Caco-2 (cell line): Measurements from ENCODE around the gene PDE7B. TPM values are rescaled to one million over a fixed set of nuclear protein-coding genes. Genes with fewer than 3 reads are reported as not detected.

Source experiments
- BruUV-seq: library from RNA; stranded (reverse); fragments of 400-500 nt; replicated peaks from 2 replicates; lab custom pipeline; 2021; lab: Mats Ljungman, UMichigan
- CTCF ChIA-PET: fragments of 300-600 bp; sonication (Branson Sonifier 250); formaldehyde crosslinking; loops from one replicate; lab custom pipeline; 2022; ENCODE audit warnings: antibody characterized with exemption; lab: Charles Lee
- POLR2A ChIA-PET: fragments of 300-600 bp; sonication (Branson Sonifier 250); formaldehyde crosslinking; loops from one replicate; lab custom pipeline; 2022; ENCODE audit warnings: antibody characterized with exemption; lab: Charles Lee
- DNase-seq, 2 experiments: peaks; one replicate each; pipeline versions ENCODE4 v3.0.0 to v3.0.0-alpha.2; 2020 to 2022
- H3K27me3 ChIP-seq: replicated peaks from 2 replicates; pipeline ENCODE4 v1.6.0; 2011; ENCODE audit warnings: low read length; ENCODE audit not compliant: control insufficient read depth, insufficient read depth
- H3K36me3 ChIP-seq: 2 replicates; pipeline ENCODE4 v1.5.1; 2011; ENCODE audit warnings: low read length; ENCODE audit not compliant: control insufficient read depth, insufficient read depth
- H3K4me1 ChIP-seq: fragments of 250-450 bp; sonication (Bioruptor Pico); 2 replicates; pipeline ENCODE4 v1.5.1; 2020; ENCODE audit warnings: mild to moderate bottlenecking
- H3K4me3 ChIP-seq: 2 replicates; pipeline ENCODE4 v1.5.1; 2011; ENCODE audit warnings: low read depth, mild to moderate bottlenecking, control low read depth, low read length
- H3K9me3 ChIP-seq: fragments of 250-450 bp; sonication (Bioruptor Pico); 2 replicates; pipeline ENCODE4 v1.5.1; 2020; ENCODE audit warnings: mild to moderate bottlenecking, moderate library complexity
- H3K27ac Mint-ChIP-seq: one replicate; pipeline ENCODE4 v1.8.0; 2022; ENCODE audit warnings: mixed read lengths; ENCODE audit not compliant: unreplicated experiment
- H3K27me3 Mint-ChIP-seq: one replicate; pipeline ENCODE4 v1.8.0; 2022; ENCODE audit warnings: mixed read lengths; ENCODE audit not compliant: insufficient read depth, unreplicated experiment
- H3K36me3 Mint-ChIP-seq: one replicate; pipeline ENCODE4 v1.8.0; 2022; ENCODE audit warnings: mild to moderate bottlenecking, mixed read lengths; ENCODE audit not compliant: insufficient read depth, unreplicated experiment
- H3K4me1 Mint-ChIP-seq: one replicate; pipeline ENCODE4 v1.8.0; 2022; ENCODE audit warnings: low read depth, mixed read lengths; ENCODE audit not compliant: unreplicated experiment
- H3K4me3 Mint-ChIP-seq: one replicate; pipeline ENCODE4 v1.8.0; 2022; ENCODE audit warnings: mild to moderate bottlenecking, moderate library complexity, mixed read lengths; ENCODE audit not compliant: unreplicated experiment
- H3K9me3 Mint-ChIP-seq: one replicate; pipeline ENCODE4 v1.8.0; 2022; ENCODE audit warnings: mixed read lengths; ENCODE audit not compliant: unreplicated experiment
- intact Hi-C: fragments of 100-400 bp; cut with micrococcal nuclease; formaldehyde crosslinking; loops from one replicate; pipeline ENCODE4 v1.10.0; 2022; ENCODE audit not compliant: unreplicated experiment
- total RNA-seq: library from RNA; stranded (reverse); gene quantifications from 2 replicates; pipeline ENCODE4 v1.2.3, GENCODE V29; 2022
- TF ChIP-seq, protein P1 (sequence below), 2 experiments: fragments of 200-600 bp in 1 of 2; IDR thresholded peaks; 1 replicate in 1 of 2; 2 replicates in 1 of 2; pipeline versions ENCODE4 v1.5.1 to v1.8.0; 2011 to 2022; ENCODE audit warnings: antibody characterized with exemption in 1 of 2, control low read depth in 1 of 2, inconsistent platforms in 1 of 2, low read depth in 1 of 2, low read length in 1 of 2, mild to moderate bottlenecking in 1 of 2, moderate library complexity in 1 of 2; ENCODE audit not compliant: insufficient read depth in 1 of 2, severe bottlenecking in 1 of 2, unreplicated experiment in 1 of 2

PDE7B gene
- total RNA-seq, 1 experiment from 2014 or later, result not detected

DNA sequence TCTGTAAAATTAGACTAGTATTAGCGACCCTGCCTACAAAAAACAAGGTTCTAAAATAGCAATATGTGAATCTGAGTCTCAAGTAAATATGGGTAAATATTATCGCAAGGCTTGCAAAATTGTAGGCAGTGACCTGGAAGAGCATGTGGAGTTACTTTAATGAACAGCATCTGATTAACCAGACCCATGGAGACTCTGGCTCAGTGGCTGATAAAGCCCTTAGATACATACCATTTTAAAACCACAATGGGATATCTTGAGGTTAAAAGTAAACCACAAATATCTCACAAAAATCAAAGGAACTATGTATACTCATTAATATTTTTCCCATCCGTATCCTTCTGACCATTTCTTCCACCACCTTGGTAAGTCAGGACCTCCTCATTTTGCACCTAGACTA is 211.6 kb downstream of the PDE7B start:
- Histone ChIP-seq H3K9me3 (no peaks in the 10 kb centered on the region), H3K4me3 (no peak overlapping the region), H3K36me3 (no peaks in the 10 kb centered on the region), H3K27me3 (no peaks in the 10 kb centered on the region), H3K4me1 (no peaks in the 10 kb centered on the region)
- H3K9me3 Mint-ChIP-seq, result no peaks in the 10 kb centered on the region
- DNase-seq, result no peak
- TF ChIP-seq, protein P1, sequence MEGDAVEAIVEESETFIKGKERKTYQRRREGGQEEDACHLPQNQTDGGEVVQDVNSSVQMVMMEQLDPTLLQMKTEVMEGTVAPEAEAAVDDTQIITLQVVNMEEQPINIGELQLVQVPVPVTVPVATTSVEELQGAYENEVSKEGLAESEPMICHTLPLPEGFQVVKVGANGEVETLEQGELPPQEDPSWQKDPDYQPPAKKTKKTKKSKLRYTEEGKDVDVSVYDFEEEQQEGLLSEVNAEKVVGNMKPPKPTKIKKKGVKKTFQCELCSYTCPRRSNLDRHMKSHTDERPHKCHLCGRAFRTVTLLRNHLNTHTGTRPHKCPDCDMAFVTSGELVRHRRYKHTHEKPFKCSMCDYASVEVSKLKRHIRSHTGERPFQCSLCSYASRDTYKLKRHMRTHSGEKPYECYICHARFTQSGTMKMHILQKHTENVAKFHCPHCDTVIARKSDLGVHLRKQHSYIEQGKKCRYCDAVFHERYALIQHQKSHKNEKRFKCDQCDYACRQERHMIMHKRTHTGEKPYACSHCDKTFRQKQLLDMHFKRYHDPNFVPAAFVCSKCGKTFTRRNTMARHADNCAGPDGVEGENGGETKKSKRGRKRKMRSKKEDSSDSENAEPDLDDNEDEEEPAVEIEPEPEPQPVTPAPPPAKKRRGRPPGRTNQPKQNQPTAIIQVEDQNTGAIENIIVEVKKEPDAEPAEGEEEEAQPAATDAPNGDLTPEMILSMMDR (IDR thresholded peaks at IDR 0.05; ENCODE audit: insufficient read depth in 1 of 2, low read depth in 1 of 2, low read length in 1 of 2, severe bottlenecking in 1 of 2, unreplicated experiment in 1 of 2), result no peak
- no peaks in the 10 kb centered on the region for H3K36me3 Mint-ChIP-seq
- no peak overlapping the region for H3K27ac Mint-ChIP-seq
- POLR2A ChIA-PET, result no interaction called here
- intact Hi-C loops, result no loop called here
- peaks cover 4% of the 10 kb centered on the region for H3K4me1 Mint-ChIP-seq
- peaks cover 5% of the 10 kb centered on the region for H3K27me3 Mint-ChIP-seq
- BruUV-seq, result no TSS peak
- CTCF ChIA-PET, result no interaction called here
- no peak overlapping the region for H3K4me3 Mint-ChIP-seq

DNA sequence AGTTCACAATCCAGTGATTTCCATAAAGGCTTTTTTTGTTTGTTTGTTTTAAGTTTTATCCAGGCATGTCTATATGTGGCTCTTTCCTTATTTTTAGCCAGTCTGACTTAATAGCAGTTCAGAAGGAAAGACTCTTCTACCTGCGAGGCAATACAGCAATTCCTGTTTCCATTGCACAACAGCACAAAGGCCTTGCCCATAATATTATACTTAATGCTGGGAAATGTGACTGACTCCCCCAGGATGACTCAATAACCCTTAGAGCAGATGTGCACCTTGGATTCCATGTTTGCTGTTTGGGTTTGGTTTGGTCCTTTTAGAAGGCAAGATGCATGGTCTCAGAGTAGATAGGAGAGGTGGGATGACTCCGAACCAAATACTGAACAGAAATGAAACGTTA is 214.5 kb downstream of the PDE7B start:
- Histone ChIP-seq H3K4me3 (no peak overlapping the region), H3K36me3 (no peaks in the 10 kb centered on the region), H3K27me3 (no peaks in the 10 kb centered on the region), H3K4me1 (no peaks in the 10 kb centered on the region), H3K9me3 (no peaks in the 10 kb centered on the region)
- H3K27me3 Mint-ChIP-seq, result no peaks in the 10 kb centered on the region
- no peaks in the 10 kb centered on the region for H3K9me3 Mint-ChIP-seq
- TF ChIP-seq, protein P1 (IDR thresholded peaks at IDR 0.05; ENCODE audit: insufficient read depth in 1 of 2, low read depth in 1 of 2, low read length in 1 of 2, severe bottlenecking in 1 of 2, unreplicated experiment in 1 of 2), result no peak
- BruUV-seq, result no TSS peak
- no peak overlapping the region for H3K4me3 Mint-ChIP-seq
- no peaks in the 10 kb centered on the region for H3K36me3 Mint-ChIP-seq
- H3K27ac Mint-ChIP-seq, result no peak overlapping the region
- DNase-seq, result no peak
- intact Hi-C loops, result no loop called here
- POLR2A ChIA-PET, result no interaction called here
- H3K4me1 Mint-ChIP-seq, result peaks cover 14% of the 10 kb centered on the region
- CTCF ChIA-PET, result no interaction called here

DNA sequence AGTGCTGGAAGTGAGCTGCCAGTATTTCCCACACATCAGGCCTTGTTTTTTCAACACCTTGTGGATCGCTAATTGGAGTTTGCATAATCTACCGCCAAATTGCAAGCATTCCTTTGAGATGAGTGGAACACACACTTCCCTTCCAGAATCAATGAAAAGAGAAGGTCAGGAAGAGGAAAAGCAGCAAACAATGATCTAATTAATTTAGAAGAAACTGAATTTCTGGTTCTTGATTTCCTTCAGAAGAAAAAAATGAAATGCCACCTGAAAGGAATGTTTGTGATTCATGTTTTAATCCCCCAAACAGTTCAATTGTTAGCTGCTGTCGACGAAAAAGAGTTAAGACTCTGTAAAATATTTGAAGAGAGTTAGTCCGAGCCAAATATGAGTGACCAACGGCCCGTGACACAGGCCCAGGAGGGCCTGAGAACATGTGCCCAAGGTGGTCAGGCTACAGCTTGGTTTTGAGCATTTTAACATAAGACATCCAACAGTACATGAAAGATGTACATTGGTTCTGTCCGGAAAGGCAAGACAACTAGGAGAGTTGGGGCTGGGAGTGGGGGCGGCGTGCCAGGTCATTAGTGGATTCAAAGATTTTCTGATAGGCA is 216.3 kb downstream of the PDE7B start:
- H3K36me3 ChIP-seq, result no peaks in the 10 kb centered on the region
- TF ChIP-seq, protein P1 (IDR thresholded peaks at IDR 0.05; ENCODE audit: insufficient read depth in 1 of 2, low read depth in 1 of 2, low read length in 1 of 2, severe bottlenecking in 1 of 2, unreplicated experiment in 1 of 2), result no peak
- no peak overlapping the region for H3K4me3 ChIP-seq
- H3K27me3 Mint-ChIP-seq, result no peaks in the 10 kb centered on the region
- peak overlapping the region; percentile 11 for H3K27ac Mint-ChIP-seq
- intact Hi-C loops, result no loop called here
- no peaks in the 10 kb centered on the region for H3K36me3 Mint-ChIP-seq
- CTCF ChIA-PET, result no interaction called here
- peaks cover 14% of the 10 kb centered on the region for H3K4me1 Mint-ChIP-seq
- no peak for DNase-seq
- BruUV-seq, result no TSS peak
- H3K27me3 ChIP-seq, result no peaks in the 10 kb centered on the region
- POLR2A ChIA-PET, result no interaction called here
- no peaks in the 10 kb centered on the region for H3K9me3 ChIP-seq
- no peaks in the 10 kb centered on the region for H3K4me1 ChIP-seq
- H3K4me3 Mint-ChIP-seq, result no peak overlapping the region
- no peaks in the 10 kb centered on the region for H3K9me3 Mint-ChIP-seq
